ENCODE data around the gene PRR5.
A peak's percentile ranks its signal among the peaks of the same experiment; 100 is the strongest.

The PRR5 gene

DNA sequence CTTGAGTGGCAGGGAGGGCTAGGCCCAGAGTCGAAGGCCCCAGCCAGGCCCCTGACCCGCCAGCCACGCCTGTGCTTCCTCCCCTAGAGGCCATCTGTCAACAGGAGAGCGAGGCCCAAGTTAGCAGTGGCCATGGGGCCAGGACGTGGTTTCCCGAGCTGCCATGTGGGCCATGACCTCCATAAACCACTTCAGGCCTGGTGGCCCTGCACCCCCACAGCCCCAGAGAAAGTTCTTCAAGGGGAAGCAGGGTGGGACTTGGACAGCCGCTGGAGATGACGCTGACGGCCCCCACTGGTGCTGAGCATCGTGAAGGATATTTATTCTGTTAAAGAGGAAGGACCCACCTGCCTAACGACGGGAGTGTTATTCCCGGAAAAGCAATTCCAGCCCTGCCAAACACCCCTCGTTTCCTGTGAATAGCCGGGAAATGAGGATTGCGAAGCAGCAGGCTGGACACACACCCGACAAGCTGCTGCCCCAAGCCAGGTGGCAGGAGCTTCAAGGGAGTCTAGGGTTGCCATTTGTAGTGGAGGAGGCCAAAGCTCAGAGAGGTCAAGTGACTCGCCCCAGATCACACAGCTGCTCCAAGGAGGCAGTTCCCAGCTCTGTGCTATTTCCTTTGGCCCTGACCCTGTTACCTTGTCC is 12.8 kb downstream of the PRR5 start:
- TF ChIP-seq, protein P1, sequence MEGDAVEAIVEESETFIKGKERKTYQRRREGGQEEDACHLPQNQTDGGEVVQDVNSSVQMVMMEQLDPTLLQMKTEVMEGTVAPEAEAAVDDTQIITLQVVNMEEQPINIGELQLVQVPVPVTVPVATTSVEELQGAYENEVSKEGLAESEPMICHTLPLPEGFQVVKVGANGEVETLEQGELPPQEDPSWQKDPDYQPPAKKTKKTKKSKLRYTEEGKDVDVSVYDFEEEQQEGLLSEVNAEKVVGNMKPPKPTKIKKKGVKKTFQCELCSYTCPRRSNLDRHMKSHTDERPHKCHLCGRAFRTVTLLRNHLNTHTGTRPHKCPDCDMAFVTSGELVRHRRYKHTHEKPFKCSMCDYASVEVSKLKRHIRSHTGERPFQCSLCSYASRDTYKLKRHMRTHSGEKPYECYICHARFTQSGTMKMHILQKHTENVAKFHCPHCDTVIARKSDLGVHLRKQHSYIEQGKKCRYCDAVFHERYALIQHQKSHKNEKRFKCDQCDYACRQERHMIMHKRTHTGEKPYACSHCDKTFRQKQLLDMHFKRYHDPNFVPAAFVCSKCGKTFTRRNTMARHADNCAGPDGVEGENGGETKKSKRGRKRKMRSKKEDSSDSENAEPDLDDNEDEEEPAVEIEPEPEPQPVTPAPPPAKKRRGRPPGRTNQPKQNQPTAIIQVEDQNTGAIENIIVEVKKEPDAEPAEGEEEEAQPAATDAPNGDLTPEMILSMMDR (IDR thresholded peaks at IDR 0.05; ENCODE audit: insufficient read depth, low read depth, low read length, missing control alignments): no peak
- H3K4me3 ChIP-seq (ENCODE audit: low read depth, low read length): no peak overlapping the region
- DNase-seq (ENCODE audit: low read depth): no peak

- TF ChIP-seq, protein P1 (IDR thresholded peaks at IDR 0.05; ENCODE audit: insufficient read depth, low read depth, low read length, missing control alignments): no peak
- H3K4me3 ChIP-seq (ENCODE audit: low read depth, low read length): no peak overlapping the region
- peak; percentile 42 for DNase-seq (ENCODE audit: low read depth)
These were observed 16.4 kb downstream of the PRR5 start for GRCh38 chr22:44718418-44718817.

- DNase-seq (ENCODE audit: low read depth): no peak
- TF ChIP-seq, protein P1 (IDR thresholded peaks at IDR 0.05; ENCODE audit: insufficient read depth, low read depth, low read length, missing control alignments): no peak
- no peak overlapping the region for H3K4me3 ChIP-seq (ENCODE audit: low read depth, low read length)
These were observed 17.8 kb downstream of the PRR5 start for GRCh38 chr22:44719586-44720368.

GRCh38 chr22:44721213-44721612 is 19.2 kb downstream of the PRR5 start:
- DNase-seq (ENCODE audit: low read depth): no peak
- TF ChIP-seq, protein P1 (IDR thresholded peaks at IDR 0.05; ENCODE audit: insufficient read depth, low read depth, low read length, missing control alignments): no peak

DNA sequence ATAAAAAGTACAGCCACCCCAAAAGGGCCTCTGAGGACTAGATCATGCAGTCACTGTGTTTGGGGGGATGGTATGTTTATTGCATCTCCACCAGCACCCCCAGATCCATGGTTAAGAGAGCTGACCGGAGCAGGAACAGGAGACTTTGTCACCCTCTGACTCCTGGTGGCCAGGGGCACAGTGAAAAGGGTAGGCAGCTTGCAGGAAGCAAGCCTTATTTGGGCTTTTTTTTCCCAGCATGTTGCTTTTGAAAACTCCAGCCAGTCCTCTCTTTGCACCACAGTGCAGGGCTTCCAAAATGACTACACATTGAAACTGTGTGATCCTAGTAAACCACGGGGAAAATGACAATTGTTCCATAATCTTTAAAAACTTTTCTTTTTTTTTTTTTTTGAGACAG is 20.6 kb downstream of the PRR5 start:
- DNase-seq (ENCODE audit: low read depth): no peak
- TF ChIP-seq, protein P1 (IDR thresholded peaks at IDR 0.05; ENCODE audit: insufficient read depth, low read depth, low read length, missing control alignments): no peak
- H3K4me3 ChIP-seq (ENCODE audit: low read depth, low read length): no peak overlapping the region

More at GRCh38 chr22:44721213-44721612, 19.2 kb downstream of the PRR5 start:
- H3K4me3 ChIP-seq (ENCODE audit: low read depth, low read length): no peak overlapping the region

DNA sequence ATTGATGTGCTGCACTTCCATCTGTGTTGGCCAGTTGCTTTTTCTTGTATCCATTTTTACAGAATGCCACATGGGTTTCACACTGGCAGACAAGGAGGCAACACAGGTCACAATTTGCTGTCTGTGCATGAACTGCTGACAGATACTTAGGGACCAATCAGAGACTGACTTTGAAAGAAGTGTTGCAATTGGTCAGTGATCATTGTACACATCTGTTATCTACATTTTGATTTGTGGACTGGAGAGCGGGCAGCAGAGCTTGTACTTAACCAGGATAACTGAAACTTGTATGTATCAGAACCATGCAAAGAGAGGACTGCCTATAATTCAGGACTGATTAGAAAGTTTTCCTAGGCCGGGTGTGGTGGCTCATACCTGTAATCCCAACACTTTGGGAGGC is 21.8 kb downstream of the PRR5 start:
- TF ChIP-seq, protein P1 (IDR thresholded peaks at IDR 0.05; ENCODE audit: insufficient read depth, low read depth, low read length, missing control alignments): no peak
- DNase-seq (ENCODE audit: low read depth): peak; percentile 47
- no peak overlapping the region for H3K4me3 ChIP-seq (ENCODE audit: low read depth, low read length)

Measured in GM12865 (cell line).